HEK293 (cell line): ENCODE data around the gene SH3RF1.

Experiments
- HOXA7 ChIP-seq: sonication (generic); formaldehyde crosslinking; IDR thresholded peaks from 2 replicates; pipeline ENCODE4 v1.8.1; 2022; ENCODE audit warnings: missing genetic modification reagents, borderline replicate concordance
- WT1 ChIP-seq: fragments of 450-650 bp; formaldehyde crosslinking; IDR thresholded peaks from 2 replicates; pipeline ENCODE4 v1.5.1; 2016; ENCODE audit warnings: missing biosample characterization, missing genetic modification characterization
- YY1 ChIP-seq: fragments of 450-650 bp; formaldehyde crosslinking; IDR thresholded peaks from 2 replicates; pipeline ENCODE4 v1.5.1; 2018; ENCODE audit warnings: missing biosample characterization, missing genetic modification characterization
- ZBTB20 ChIP-seq: fragments of 450-650 bp; formaldehyde crosslinking; IDR thresholded peaks from 2 replicates; pipeline ENCODE4 v1.5.1; 2016; ENCODE audit warnings: missing biosample characterization, missing genetic modification characterization
- ZNF16 ChIP-seq: fragments of 450-650 bp; formaldehyde crosslinking; IDR thresholded peaks from 2 replicates; pipeline ENCODE4 v1.5.1; 2016; ENCODE audit warnings: low read depth, missing biosample characterization, missing genetic modification characterization
- ZNF23 ChIP-seq: fragments of 450-650 bp; formaldehyde crosslinking; IDR thresholded peaks from 2 replicates; pipeline ENCODE4 v1.5.1; 2016; ENCODE audit warnings: missing biosample characterization, missing genetic modification characterization, borderline replicate concordance
- ZNF274 ChIP-seq, 2 experiments: fragments of 200-500 bp in 1 of 2; fragments of 450-650 bp in 1 of 2; sonication (Bioruptor generic) in 1 of 2; formaldehyde crosslinking in 1 of 2; IDR thresholded peaks; 2 replicates each; pipeline versions ENCODE4 v1.5.1 to v1.6.1; 2014 to 2016; ENCODE audit warnings: borderline replicate concordance in 1 of 2, inconsistent platforms in 1 of 2, low read length in 1 of 2, missing biosample characterization in 1 of 2, missing genetic modification characterization in 1 of 2
- ZNF335 ChIP-seq: fragments of 450-650 bp; formaldehyde crosslinking; conservative IDR thresholded peaks from 2 replicates; pipeline ENCODE4 v1.5.1; 2016; ENCODE audit warnings: missing biosample characterization, missing genetic modification characterization
- ZNF423 ChIP-seq: fragments of 450-650 bp; formaldehyde crosslinking; IDR thresholded peaks from 2 replicates; pipeline ENCODE4 v1.5.1; 2016; ENCODE audit warnings: missing biosample characterization, missing genetic modification characterization
- ZNF514 ChIP-seq: fragments of 450-650 bp; formaldehyde crosslinking; IDR thresholded peaks from 2 replicates; pipeline ENCODE4 v1.5.1; 2016; ENCODE audit warnings: missing biosample characterization, missing genetic modification characterization
- TF ChIP-seq, protein P1 (sequence below): fragments of 450-650 bp; formaldehyde crosslinking; IDR thresholded peaks from 2 replicates; pipeline ENCODE4 v1.5.1; 2016; ENCODE audit warnings: missing biosample characterization, missing genetic modification characterization
- TF ChIP-seq, protein P2 (sequence below): fragments of 450-650 bp; formaldehyde crosslinking; IDR thresholded peaks from 2 replicates; pipeline ENCODE4 v1.5.1; 2016; ENCODE audit warnings: missing biosample characterization, missing genetic modification characterization
- TF ChIP-seq, protein P3 (sequence below): fragments of 450-650 bp; formaldehyde crosslinking; conservative IDR thresholded peaks from 2 replicates; pipeline ENCODE4 v1.5.1; 2016; ENCODE audit warnings: low read depth, missing biosample characterization, missing genetic modification characterization
- TF ChIP-seq, protein P4 (sequence below): fragments of 450-650 bp; formaldehyde crosslinking; IDR thresholded peaks from 2 replicates; pipeline ENCODE4 v1.5.1; 2016; ENCODE audit warnings: missing biosample characterization, missing genetic modification characterization, low read depth

DNA sequence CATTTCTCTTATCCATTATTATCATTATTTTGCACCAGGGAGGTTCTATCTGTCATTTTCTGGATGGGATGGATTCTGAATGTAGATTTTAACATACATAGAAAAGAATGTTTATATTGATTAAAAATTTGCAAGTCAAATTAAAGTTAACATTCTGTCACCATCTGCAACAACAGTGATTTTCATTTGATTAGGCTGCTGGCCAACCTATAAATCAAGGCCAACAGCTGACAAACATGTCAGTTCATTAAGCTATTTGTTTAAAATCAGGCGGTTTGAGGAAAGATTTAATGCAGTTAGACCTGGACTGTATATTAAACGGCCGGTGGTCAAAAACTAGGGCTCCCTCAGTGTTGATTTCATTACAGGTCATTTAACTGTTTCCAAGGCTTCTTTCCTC lies 151.2 kb downstream of the SH3RF1 start:
- TF ChIP-seq ZNF423 (tag by site-specific recombination): no peak
- TF ChIP-seq, protein P1, sequence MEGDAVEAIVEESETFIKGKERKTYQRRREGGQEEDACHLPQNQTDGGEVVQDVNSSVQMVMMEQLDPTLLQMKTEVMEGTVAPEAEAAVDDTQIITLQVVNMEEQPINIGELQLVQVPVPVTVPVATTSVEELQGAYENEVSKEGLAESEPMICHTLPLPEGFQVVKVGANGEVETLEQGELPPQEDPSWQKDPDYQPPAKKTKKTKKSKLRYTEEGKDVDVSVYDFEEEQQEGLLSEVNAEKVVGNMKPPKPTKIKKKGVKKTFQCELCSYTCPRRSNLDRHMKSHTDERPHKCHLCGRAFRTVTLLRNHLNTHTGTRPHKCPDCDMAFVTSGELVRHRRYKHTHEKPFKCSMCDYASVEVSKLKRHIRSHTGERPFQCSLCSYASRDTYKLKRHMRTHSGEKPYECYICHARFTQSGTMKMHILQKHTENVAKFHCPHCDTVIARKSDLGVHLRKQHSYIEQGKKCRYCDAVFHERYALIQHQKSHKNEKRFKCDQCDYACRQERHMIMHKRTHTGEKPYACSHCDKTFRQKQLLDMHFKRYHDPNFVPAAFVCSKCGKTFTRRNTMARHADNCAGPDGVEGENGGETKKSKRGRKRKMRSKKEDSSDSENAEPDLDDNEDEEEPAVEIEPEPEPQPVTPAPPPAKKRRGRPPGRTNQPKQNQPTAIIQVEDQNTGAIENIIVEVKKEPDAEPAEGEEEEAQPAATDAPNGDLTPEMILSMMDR (tag by site-specific recombination): no peak
- TF ChIP-seq, protein P2, sequence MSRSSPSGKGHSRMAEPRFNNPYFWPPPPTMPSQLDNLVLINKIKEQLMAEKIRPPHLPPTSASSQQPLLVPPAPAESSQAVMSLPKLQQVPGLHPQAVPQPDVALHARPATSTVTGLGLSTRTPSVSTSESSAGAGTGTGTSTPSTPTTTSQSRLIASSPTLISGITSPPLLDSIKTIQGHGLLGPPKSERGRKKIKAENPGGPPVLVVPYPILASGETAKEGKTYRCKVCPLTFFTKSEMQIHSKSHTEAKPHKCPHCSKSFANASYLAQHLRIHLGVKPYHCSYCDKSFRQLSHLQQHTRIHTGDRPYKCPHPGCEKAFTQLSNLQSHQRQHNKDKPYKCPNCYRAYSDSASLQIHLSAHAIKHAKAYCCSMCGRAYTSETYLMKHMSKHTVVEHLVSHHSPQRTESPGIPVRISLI (tag by site-specific recombination): no peak
- no peak for TF ChIP-seq ZBTB20 (tag by site-specific recombination)
- TF ChIP-seq ZNF335 (tag by site-specific recombination): no peak
- TF ChIP-seq WT1 (tag by site-specific recombination): no peak
- no peak for TF ChIP-seq ZNF514
- TF ChIP-seq HOXA7: no peak
- TF ChIP-seq ZNF16: no peak
- TF ChIP-seq ZNF274 (IDR thresholded peaks at IDR 0.05; ENCODE audit: low read length): no peak
- TF ChIP-seq ZNF274 (tag by site-specific recombination; IDR thresholded peaks at IDR 0.05; ENCODE audit: borderline replicate concordance): no peak
- no peak for TF ChIP-seq ZNF23 (tag by site-specific recombination)
- TF ChIP-seq, protein P3, sequence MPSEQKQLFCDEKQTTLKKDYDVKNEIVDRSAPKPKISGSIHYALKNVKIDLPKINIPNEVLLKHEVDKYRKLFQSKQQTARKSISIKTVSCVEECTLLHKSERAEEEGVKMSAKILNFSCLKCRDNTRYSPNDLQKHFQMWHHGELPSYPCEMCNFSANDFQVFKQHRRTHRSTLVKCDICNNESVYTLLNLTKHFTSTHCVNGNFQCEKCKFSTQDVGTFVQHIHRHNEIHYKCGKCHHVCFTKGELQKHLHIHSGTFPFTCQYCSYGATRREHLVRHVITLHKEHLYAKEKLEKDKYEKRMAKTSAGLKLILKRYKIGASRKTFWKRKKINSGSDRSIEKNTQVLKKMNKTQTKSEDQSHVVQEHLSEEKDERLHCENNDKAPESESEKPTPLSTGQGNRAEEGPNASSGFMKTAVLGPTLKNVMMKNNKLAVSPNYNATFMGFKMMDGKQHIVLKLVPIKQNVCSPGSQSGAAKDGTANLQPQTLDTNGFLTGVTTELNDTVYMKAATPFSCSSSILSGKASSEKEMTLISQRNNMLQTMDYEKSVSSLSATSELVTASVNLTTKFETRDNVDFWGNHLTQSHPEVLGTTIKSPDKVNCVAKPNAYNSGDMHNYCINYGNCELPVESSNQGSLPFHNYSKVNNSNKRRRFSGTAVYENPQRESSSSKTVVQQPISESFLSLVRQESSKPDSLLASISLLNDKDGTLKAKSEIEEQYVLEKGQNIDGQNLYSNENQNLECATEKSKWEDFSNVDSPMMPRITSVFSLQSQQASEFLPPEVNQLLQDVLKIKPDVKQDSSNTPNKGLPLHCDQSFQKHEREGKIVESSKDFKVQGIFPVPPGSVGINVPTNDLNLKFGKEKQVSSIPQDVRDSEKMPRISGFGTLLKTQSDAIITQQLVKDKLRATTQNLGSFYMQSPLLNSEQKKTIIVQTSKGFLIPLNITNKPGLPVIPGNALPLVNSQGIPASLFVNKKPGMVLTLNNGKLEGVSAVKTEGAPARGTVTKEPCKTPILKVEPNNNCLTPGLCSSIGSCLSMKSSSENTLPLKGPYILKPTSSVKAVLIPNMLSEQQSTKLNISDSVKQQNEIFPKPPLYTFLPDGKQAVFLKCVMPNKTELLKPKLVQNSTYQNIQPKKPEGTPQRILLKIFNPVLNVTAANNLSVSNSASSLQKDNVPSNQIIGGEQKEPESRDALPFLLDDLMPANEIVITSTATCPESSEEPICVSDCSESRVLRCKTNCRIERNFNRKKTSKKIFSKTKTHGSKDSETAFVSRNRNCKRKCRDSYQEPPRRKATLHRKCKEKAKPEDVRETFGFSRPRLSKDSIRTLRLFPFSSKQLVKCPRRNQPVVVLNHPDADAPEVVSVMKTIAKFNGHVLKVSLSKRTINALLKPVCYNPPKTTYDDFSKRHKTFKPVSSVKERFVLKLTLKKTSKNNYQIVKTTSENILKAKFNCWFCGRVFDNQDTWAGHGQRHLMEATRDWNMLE: no peak
- TF ChIP-seq YY1 (tag by site-specific recombination): no peak
- TF ChIP-seq, protein P4, sequence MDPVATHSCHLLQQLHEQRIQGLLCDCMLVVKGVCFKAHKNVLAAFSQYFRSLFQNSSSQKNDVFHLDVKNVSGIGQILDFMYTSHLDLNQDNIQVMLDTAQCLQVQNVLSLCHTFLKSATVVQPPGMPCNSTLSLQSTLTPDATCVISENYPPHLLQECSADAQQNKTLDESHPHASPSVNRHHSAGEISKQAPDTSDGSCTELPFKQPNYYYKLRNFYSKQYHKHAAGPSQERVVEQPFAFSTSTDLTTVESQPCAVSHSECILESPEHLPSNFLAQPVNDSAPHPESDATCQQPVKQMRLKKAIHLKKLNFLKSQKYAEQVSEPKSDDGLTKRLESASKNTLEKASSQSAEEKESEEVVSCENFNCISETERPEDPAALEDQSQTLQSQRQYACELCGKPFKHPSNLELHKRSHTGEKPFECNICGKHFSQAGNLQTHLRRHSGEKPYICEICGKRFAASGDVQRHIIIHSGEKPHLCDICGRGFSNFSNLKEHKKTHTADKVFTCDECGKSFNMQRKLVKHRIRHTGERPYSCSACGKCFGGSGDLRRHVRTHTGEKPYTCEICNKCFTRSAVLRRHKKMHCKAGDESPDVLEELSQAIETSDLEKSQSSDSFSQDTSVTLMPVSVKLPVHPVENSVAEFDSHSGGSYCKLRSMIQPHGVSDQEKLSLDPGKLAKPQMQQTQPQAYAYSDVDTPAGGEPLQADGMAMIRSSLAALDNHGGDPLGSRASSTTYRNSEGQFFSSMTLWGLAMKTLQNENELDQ: no peak
